ENCODE results near the gene SH2D3A.
"Not testable (repeated sequence)": the region's sequence is repeated elsewhere in the genome, so short reads cannot be mapped to it uniquely, and the experiment has no call there.

The SH2D3A gene

DNA sequence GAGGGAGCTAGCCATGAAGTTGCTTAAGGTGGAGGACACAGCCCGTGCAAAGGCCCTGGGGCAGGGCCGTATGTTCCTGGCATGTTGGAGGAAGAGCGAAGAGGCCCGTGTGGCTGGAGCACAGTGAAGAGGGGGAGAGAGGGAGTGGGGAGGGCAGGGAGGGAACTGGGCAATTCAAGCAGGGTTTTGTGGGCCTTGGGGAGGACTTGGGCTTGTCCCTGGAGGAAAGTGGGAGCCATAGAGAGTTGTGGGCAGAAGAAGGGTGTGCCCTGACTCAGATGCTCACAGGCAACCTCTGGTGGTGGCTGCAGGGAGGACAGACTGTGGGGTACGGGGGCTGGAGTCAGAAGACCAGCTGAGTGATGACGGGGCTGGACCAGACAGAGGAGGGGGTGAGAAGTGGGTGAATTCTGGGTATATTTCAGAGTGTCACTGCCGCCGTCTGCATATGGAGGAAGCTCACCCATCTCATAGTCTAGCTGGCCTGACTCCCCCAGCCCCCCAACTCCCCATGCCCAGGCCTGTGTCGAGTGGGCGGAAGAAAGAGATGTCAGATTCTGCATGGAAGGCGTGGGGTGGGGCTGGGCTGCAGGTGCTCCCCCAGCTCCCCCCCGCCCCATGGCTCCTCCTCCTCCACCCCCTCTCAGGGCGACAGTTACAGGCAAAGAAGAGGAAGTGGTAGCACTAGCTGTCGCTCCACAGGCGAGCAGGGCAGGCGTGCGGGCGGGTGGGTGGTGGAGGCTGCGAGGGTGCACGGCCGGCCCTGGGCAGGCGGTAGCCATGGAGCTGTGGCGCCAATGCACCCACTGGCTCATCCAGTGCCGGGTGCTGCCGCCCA, 5.0 kb upstream of the SH2D3A start, which contains the start of gene VAV1:
Gene VAV1, plus strand, starts transcription at position 681 of the 838 bp plus-strand sequence. Its CDS starts 100 bp downstream, at position 781.
- DNase-seq (ENCODE audit: low spot score): peak; percentile 94

DNA sequence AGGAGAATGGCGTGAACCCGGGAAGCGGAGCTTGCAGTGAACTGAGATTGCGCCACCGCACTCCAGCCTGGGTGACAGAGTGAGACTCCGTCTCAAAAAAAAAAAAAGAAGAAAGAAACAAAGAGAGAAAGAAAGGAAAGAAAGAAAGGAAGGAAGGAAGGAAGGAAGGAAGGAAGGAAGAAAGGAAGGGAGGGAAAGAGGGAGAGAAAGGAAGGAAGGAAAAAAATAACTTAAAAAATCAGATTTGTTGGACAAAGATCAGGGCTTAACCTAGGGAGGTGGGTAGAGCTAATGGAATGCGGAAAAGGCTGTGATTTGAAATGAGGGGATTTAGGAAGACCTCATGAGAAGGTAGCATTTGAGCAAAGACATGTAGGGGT, 4.4 kb upstream of the SH2D3A start:
- in situ Hi-C loops (cut with MboI; ENCODE audit: low pct_unique_long_range_greater_than_20kb, low sequenced_read_pairs, unreplicated experiment); DNase-seq (ENCODE audit: low spot score): not testable (repeated sequence)

More for the DNA sequence above, 5.0 kb upstream of the SH2D3A start, which contains the start of gene VAV1:
- in situ Hi-C loops (cut with MboI; ENCODE audit: low pct_unique_long_range_greater_than_20kb, low sequenced_read_pairs, unreplicated experiment): no loop called here
- TF ChIP-seq, protein P1, sequence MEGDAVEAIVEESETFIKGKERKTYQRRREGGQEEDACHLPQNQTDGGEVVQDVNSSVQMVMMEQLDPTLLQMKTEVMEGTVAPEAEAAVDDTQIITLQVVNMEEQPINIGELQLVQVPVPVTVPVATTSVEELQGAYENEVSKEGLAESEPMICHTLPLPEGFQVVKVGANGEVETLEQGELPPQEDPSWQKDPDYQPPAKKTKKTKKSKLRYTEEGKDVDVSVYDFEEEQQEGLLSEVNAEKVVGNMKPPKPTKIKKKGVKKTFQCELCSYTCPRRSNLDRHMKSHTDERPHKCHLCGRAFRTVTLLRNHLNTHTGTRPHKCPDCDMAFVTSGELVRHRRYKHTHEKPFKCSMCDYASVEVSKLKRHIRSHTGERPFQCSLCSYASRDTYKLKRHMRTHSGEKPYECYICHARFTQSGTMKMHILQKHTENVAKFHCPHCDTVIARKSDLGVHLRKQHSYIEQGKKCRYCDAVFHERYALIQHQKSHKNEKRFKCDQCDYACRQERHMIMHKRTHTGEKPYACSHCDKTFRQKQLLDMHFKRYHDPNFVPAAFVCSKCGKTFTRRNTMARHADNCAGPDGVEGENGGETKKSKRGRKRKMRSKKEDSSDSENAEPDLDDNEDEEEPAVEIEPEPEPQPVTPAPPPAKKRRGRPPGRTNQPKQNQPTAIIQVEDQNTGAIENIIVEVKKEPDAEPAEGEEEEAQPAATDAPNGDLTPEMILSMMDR (IDR thresholded peaks at IDR 0.05; ENCODE audit: extremely low read depth, insufficient read depth, missing control alignments): peak; percentile 68

DNA sequence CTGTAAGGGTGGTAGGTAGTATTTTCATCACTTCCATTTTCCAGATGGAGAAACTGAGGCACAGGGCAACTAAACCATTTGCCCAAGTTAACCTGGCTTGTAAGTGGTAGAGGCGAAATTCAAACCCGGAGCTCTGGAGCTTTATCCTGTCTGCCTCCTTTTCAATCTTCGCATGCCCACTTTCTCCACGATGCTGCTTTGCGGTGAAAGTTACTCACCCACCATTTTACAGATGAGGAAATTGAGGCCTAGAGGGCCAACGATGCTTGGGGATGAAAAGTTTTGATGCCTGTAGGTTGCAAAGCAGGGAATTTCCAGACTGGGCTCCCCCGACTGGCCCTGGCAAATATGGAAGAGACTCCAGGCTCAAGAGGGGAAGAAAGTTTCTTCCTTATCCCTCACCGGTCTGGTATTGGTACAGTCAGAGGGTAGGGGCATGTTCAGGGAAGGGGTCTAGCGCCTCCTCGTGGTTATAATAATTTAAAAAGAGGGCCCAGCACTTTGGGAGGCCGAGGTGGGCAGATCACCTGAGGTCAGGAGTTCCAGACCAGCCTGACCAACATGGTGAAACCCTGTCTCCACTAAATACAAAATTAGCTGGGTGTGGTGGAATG, 1.9 kb upstream of the SH2D3A start:
- DNase-seq (ENCODE audit: low spot score): peak; percentile 30
- in situ Hi-C loops (cut with MboI; ENCODE audit: low pct_unique_long_range_greater_than_20kb, low sequenced_read_pairs, unreplicated experiment): no loop called here
- TF ChIP-seq, protein P1 (IDR thresholded peaks at IDR 0.05; ENCODE audit: extremely low read depth, insufficient read depth, missing control alignments): peak; percentile 42

DNA sequence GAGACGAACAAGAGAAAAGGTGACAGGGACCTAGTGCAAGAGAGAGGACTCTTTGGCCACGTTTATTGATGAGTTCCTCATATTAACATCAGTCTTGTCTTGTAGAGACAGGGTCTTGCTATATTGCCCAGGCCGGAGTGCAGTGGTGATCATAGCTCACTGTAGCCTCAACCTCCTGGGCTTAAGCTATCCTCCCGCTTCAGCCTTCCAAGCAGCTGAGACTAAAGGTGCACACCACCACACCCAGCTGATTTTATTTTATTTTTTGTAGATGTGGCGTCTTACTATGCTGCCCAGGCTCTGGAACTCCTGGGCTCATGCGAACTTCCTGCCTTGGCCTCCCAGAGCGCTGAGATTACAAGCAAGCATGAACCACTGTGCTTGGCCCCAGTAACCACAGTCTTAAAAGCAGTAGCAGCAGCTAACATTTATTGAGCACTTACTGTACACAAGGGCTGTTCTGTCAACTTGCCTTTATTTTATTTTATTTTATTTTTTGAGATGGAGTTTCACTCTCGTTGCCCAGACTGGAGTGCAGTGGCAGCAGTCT, 1.1 kb upstream of the SH2D3A start:
- in situ Hi-C loops (cut with MboI; ENCODE audit: low pct_unique_long_range_greater_than_20kb, low sequenced_read_pairs, unreplicated experiment): no loop called here
- TF ChIP-seq, protein P1 (IDR thresholded peaks at IDR 0.05; ENCODE audit: extremely low read depth, insufficient read depth, missing control alignments): no peak
- no peak for DNase-seq (ENCODE audit: low spot score)

DNA sequence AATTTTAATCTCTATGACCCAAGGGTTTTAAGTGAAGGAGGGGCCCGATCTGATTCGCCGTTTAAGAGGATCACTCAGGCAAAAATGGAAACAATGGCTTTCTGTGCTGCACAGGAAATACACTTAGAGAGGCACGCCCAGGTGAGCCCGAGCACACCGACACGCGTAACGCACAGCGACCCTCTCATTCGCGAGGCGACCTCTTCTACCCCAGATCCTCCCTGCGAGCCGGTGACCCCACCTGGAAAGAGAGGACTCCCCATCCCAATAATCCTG, 216 bp downstream of the SH2D3A start:
- in situ Hi-C loops (cut with MboI; ENCODE audit: low pct_unique_long_range_greater_than_20kb, low sequenced_read_pairs, unreplicated experiment): no loop called here
- peak; percentile 61 for DNase-seq (ENCODE audit: low spot score)
- TF ChIP-seq, protein P1 (IDR thresholded peaks at IDR 0.05; ENCODE audit: extremely low read depth, insufficient read depth, missing control alignments): no peak

DNA sequence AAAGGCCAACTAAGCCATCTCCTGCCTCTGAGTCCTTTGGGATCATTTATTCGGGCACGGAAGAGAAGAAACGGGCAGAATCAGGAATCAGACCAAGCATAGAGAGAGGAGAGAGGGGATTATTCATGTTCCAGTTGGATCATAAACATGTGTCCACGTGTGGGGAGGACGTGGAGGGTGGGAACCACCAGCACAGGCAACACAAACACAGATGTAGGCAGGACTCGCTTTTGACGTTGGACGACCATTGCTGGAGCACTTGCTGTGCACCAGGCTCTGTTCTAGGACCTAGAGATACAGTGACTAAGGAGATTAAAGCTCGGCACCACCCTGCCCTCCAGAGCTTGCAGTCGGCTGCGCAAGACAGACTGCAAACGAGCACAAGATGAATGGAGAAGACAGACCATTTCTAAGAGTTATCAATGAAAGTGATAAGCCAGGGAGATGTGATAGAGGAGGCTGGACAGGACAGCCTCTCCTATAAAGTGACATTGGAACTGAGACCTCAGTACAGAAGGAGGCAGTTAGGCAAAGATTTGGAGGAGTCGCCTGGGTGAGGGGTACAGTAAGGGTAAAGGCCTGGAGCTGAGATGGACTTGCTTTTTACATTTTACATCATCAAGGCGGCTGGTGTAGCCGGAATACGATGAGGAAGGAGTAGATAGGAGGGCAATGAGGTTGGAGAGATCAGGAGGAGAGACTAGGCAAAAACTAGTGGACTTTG, 716 bp downstream of the SH2D3A start:
- TF ChIP-seq, protein P1 (IDR thresholded peaks at IDR 0.05; ENCODE audit: extremely low read depth, insufficient read depth, missing control alignments): no peak
- in situ Hi-C loops (cut with MboI; ENCODE audit: low pct_unique_long_range_greater_than_20kb, low sequenced_read_pairs, unreplicated experiment): no loop called here
- no peak for DNase-seq (ENCODE audit: low spot score)

Measured in GM13977 (cell line).